HG02623 (cell line): ENCODE measurements around the gene NSUN5.
A peak's percentile ranks its signal among the peaks of the same experiment; 100 is the strongest.
"Not testable (repeated sequence)": the region's sequence is repeated elsewhere in the genome, so short reads cannot be mapped to it uniquely, and the experiment has no call there.

Experiments
- ATAC-seq: cut with Tn5 transposase; IDR thresholded peaks from one replicate; pipeline ENCODE4 v1.9.1; 2021; ENCODE audit warnings: moderate library complexity; ENCODE audit not compliant: unreplicated experiment

Gene NSUN5

DNA sequence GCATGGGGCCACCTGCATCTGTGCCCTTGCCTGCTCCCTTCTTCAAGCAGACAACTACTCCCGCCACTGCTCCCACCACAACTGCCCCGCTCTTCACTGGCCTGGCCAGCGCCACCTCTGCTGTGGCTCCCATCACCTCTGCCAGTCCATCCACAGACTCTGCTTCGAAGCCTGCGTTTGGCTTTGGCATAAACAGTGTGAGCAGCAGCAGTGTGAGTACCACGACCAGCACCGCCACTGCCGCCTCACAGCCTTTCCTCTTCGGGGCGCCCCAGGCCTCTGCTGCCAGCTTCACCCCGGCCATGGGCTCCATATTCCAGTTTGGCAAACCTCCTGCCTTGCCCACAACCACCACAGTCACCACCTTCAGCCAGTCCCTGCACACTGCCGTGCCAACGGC lies 11.4 kb downstream of the NSUN5 start:
- ATAC-seq = not testable (repeated sequence)

DNA sequence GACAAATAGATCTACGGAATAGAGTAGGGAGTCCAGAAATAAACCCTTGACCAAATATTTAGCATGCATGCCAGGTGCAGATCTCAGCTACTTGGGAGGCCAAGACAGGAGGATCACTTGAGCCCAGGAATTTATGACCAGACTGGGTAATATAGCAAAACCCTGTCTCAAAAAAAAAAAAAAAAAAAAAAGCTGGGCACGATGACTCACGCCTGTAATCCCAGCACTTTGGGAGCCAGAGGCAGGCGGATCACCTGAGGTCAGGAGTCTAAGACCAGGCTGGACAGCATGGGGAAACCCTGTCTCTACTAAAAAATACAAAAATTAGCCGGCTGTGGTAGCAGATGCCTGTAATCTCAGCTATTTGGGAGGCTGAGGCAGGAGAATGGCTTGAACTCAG lies 31.4 kb downstream of the NSUN5 start:
- not testable (repeated sequence) for ATAC-seq

DNA sequence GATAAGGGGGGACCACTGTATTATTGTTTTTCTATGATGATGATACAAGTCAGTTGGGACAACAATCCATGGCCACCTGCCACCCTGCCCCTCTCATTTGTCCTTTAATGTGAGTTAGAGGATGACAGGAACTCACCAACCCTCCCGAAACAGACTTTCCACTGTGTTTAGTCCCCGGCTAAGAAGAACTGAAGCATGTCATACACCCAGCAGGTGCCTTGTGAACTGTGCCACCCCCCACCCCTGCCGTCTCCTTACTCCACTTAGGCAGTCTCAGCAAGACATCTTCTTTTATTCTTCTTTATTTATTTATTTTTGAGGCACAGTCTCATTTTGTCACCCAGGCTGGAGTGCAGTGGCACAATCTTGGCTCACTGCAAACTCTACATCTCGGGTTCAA lies 40.8 kb downstream of the NSUN5 start:
- not testable (repeated sequence) for ATAC-seq

DNA sequence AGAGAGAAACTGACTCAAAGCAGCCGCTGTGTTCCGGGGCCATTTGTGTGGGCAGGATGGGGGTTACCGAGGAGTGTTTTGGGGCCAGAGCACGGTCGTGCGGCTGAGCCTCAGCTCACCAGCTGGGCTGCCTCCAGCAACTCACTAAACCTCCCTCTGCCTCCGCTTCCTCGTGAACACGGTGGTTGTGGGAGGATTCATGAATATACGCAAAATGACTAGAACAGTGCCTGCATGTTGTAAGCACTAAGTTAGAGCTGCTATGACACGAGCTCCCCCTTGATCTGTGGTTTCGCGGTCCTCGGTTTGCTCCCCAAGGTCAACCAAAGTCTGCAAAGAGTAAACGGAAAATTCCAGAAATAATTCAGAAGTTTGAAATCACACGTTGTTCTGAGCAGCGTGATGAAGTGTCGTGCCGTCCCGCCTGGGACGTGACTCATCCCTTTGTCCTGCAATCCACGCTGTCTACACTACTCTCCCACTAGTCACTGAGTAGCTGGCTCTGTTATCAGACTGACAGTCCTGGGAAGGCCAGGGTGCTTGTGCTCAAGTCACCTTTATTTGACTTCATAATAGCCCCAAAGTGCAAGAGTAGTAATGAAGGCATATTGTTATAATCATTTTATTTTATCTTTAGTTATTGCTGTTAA lies 41.8 kb downstream of the NSUN5 start:
- peak; percentile 77 for ATAC-seq

DNA sequence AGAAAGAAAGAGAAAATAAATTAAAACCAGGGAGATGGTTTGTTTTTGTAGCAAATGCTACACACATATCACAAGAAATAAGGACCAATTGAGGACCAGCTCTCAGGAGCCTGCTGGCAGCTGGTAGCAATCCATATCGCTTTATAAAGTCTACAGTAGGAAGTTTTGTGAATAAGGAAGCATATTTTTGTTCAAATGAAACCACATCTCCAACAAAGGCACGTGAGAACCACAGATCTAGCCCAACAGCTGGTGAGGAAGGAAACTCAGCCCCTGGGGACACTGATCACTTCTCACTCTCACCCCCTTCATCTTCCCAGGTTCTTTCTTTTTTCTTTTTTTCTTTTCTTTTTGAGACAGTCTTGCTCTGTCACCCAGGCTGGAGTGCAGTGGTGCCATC lies 46.2 kb downstream of the NSUN5 start:
- ATAC-seq = not testable (repeated sequence)
